Measurements from ENCODE around the gene NCSTN.

Gene NCSTN

DNA sequence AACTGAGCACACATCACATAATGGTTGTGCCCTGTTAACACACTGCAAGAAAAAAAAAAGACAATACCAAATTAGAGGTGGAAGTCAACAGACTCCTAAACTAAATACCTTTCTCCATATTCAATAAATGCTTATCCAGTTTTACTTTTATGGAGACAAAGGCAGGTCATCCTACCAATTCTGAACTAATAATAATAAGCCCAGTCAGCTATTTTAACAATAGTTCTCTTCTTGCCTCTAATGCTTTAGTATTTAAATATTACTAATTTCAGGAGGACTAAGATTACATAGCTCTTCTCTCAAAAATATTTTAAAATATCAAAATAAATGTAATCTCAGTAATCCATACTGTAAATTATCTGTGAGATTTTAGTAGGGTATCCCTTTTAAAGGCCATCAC lies 10.7 kb upstream of the NCSTN start:
- DNase-seq (ENCODE audit: extremely low read depth, low read depth) = no peak
- H3K4me3 ChIP-seq (replicated peaks; ENCODE audit: low read depth, low read length) = no peak overlapping the region
- TF ChIP-seq, protein P1, sequence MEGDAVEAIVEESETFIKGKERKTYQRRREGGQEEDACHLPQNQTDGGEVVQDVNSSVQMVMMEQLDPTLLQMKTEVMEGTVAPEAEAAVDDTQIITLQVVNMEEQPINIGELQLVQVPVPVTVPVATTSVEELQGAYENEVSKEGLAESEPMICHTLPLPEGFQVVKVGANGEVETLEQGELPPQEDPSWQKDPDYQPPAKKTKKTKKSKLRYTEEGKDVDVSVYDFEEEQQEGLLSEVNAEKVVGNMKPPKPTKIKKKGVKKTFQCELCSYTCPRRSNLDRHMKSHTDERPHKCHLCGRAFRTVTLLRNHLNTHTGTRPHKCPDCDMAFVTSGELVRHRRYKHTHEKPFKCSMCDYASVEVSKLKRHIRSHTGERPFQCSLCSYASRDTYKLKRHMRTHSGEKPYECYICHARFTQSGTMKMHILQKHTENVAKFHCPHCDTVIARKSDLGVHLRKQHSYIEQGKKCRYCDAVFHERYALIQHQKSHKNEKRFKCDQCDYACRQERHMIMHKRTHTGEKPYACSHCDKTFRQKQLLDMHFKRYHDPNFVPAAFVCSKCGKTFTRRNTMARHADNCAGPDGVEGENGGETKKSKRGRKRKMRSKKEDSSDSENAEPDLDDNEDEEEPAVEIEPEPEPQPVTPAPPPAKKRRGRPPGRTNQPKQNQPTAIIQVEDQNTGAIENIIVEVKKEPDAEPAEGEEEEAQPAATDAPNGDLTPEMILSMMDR (IDR thresholded peaks at IDR 0.05; ENCODE audit: low read depth, low read length, missing control alignments) = no peak

DNA sequence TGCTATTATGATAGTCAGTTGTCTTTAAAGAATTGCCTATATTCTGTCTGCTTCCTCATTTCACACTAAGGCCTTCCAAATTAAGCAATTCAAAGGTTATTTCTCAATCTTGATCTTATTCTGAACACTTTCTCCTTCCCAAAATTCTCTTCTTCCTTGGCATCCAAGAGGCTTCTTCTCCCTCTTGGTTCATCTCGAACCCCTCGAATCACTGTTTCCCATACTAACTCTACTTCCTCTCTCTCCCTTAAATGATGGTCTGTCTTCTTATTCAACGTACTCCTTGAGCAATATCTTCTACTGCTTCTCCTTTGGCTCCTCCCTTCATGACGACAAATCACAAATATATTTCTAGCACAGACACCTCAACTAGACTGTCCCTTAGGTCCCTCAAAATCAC lies 4.6 kb upstream of the NCSTN start:
- no peak overlapping the region for H3K4me3 ChIP-seq (replicated peaks; ENCODE audit: low read depth, low read length)
- TF ChIP-seq, protein P1 (IDR thresholded peaks at IDR 0.05; ENCODE audit: low read depth, low read length, missing control alignments) = no peak
- no peak for DNase-seq (ENCODE audit: extremely low read depth, low read depth)

DNA sequence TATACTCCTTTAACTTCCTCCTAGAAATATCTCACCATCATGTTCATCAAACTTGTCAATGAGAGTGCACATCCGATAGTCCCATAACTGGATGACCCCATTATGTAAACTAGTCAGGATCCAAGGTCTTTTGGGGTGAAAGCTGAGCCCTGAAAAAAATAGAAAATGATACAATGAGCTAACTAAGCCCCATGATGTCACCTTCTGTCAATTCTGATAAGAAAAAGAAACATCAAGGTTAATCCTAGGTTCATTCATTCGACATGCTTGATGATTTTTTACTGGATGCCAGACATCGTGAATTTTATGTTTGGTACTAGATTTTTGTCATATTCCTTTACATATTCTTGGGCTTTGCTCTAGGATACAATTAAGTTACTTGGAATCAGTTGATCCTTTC lies 3.0 kb upstream of the NCSTN start:
- no peak for DNase-seq (ENCODE audit: extremely low read depth, low read depth)
- no peak overlapping the region for H3K4me3 ChIP-seq (replicated peaks; ENCODE audit: low read depth, low read length)
- TF ChIP-seq, protein P1 (IDR thresholded peaks at IDR 0.05; ENCODE audit: low read depth, low read length, missing control alignments) = no peak

DNA sequence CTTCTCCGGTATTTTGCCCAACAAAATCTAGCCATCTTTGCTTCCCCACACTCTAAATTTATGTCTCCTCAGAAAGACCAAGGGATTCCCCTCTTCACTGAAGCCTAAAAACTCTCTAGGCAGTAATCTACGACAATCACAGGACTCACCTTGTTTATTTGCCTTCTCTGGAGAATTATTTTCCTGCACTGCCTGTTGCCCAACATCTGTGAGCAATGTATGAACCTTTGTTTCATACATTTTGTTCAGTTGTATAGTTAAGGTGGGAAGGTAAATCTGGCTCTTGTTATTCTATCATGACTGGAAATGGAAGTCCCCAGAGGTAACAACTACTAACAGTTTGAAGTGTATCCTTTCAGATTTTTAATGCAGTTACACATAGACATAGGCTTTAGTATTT lies 2.3 kb upstream of the NCSTN start:
- TF ChIP-seq, protein P1 (IDR thresholded peaks at IDR 0.05; ENCODE audit: low read depth, low read length, missing control alignments) = no peak
- DNase-seq (ENCODE audit: extremely low read depth, low read depth) = no peak
- H3K4me3 ChIP-seq (replicated peaks; ENCODE audit: low read depth, low read length) = peak overlapping the region; percentile 98

DNA sequence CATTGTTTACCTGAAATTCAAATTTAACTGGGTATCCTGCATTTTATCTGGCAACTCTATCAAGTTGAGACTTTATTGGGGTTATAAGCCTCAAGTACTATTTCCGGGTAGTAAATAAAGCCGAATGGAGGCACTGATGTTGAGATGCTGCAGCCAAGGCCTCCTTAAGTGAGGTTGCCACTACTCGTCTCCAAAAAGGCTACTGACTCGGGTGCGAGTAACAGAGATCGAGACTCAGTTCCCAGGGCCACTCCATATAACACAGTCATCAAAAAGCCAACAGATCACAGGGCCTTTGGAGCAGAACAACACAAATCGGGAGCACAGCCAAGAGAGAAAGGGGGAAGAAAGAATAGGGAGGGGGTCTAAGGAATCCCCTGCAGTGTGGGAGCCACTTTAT lies 657 bp upstream of the NCSTN start:
- TF ChIP-seq, protein P1 (IDR thresholded peaks at IDR 0.05; ENCODE audit: low read depth, low read length, missing control alignments) = no peak
- no peak for DNase-seq (ENCODE audit: extremely low read depth, low read depth)
- peak overlapping the region; percentile 98 for H3K4me3 ChIP-seq (replicated peaks; ENCODE audit: low read depth, low read length)

DNA sequence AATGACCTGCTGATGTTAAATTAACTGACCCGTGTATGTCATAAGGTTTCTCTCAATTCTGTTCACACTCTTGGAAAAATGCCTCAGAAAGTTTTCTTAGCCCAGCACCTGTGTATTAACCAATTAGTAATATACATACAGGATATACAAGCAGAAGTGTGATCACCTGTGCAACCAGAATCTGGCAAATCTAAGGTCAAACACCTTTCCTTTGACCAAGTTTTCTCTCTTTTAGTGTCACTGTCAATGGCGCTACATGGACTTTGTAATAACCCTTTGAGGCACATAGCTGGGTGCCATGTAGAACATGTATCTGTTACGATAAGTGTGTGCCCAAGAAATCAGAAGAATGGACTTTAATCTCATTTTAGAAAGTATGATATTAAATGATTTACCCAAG lies 1.1 kb downstream of the NCSTN start:
- peak overlapping the region; percentile 98 for H3K4me3 ChIP-seq (replicated peaks; ENCODE audit: low read depth, low read length)
- DNase-seq (ENCODE audit: extremely low read depth, low read depth) = no peak
- TF ChIP-seq, protein P1 (IDR thresholded peaks at IDR 0.05; ENCODE audit: low read depth, low read length, missing control alignments) = no peak

DNA sequence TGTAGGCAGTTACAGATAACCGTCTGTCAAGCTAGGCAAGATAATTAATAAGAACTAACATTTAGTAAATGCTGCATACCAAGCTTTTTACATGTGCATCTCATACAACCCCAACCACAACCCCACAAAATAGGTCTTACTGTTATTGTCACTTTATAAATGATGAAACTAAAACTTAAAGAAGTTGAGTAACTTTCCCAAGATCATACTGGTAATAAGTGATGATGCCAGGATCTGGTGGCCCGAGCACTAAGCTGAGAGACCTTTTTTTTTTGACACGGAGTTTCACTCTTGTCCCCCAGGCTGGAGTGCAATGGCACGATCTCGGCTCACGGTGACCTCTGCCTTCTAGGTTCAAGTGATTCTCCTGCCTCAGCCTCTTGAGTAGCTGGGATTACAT lies 1.8 kb downstream of the NCSTN start:
- no peak overlapping the region for H3K4me3 ChIP-seq (replicated peaks; ENCODE audit: low read depth, low read length)
- TF ChIP-seq, protein P1 (IDR thresholded peaks at IDR 0.05; ENCODE audit: low read depth, low read length, missing control alignments) = no peak
- no peak for DNase-seq (ENCODE audit: extremely low read depth, low read depth)
